Measurements from ENCODE around the gene SAP130.

GRCh38 chr2:127950264-127950663 lies 77.6 kb downstream of the SAP130 start:
- TF ChIP-seq CTCF (IDR thresholded peaks at IDR 0.05) (no peak), POLR2A (IDR thresholded peaks at IDR 0.05) (no peak)
